Measurements from ENCODE around the gene STMND1. TPM values are rescaled to one million over a fixed set of nuclear protein-coding genes. Genes with fewer than 3 reads are reported as not detected.
A peak's percentile ranks its signal among the peaks of the same experiment; 100 is the strongest.

Gene STMND1
- total and polyA plus RNA-seq, 2 donors (not counting 1 experiment from before 2014, with no cell fraction given): 0.06 TPM; not detected in 1

DNA sequence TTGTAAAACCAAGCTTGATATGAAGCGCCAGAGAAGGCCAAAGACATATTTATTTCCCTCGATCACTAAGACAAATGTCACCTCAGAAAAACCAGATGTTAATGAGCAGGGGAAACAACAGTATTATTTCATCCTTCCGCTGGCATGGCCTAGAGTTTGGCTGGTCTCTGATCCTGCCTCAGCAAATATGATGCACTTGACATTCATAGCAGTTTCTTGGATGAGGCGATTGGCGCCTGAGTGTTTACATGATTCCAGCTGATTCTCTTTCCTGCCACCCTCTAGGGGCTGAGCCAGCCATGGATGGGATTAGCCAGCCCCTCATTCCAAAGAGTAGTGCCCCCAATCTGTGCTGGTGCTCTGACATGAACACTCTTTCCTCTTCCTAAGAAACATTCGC lies 67.9 kb downstream of the STMND1 start:
- TF ChIP-seq EZH2 (IDR thresholded peaks at IDR 0.05; ENCODE audit: low read length, missing control alignments): no peak
- TF ChIP-seq, protein P1, sequence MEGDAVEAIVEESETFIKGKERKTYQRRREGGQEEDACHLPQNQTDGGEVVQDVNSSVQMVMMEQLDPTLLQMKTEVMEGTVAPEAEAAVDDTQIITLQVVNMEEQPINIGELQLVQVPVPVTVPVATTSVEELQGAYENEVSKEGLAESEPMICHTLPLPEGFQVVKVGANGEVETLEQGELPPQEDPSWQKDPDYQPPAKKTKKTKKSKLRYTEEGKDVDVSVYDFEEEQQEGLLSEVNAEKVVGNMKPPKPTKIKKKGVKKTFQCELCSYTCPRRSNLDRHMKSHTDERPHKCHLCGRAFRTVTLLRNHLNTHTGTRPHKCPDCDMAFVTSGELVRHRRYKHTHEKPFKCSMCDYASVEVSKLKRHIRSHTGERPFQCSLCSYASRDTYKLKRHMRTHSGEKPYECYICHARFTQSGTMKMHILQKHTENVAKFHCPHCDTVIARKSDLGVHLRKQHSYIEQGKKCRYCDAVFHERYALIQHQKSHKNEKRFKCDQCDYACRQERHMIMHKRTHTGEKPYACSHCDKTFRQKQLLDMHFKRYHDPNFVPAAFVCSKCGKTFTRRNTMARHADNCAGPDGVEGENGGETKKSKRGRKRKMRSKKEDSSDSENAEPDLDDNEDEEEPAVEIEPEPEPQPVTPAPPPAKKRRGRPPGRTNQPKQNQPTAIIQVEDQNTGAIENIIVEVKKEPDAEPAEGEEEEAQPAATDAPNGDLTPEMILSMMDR (conservative IDR thresholded peaks at IDR 0.05 in 1 of 2, IDR thresholded peaks at IDR 0.05 in 1 of 2; ENCODE audit: low read depth in 1 of 2, low read length in 2 of 2): no peak
- Histone ChIP-seq H2AFZ (ENCODE audit: low read length) (no peak overlapping the region), H3K79me2 (ENCODE audit: control insufficient read depth, insufficient read depth, low read length) (no peaks in the 10 kb centered on the region), H4K20me1 (ENCODE audit: control insufficient read depth, extremely low read depth, insufficient read depth, low read length) (no peaks in the 10 kb centered on the region), H3K36me3 (ENCODE audit: control insufficient read depth, insufficient read depth, low read length) (no peaks in the 10 kb centered on the region), H3K9me3 (ENCODE audit: control insufficient read depth, insufficient read depth, low read depth, low read length) (no peaks in the 10 kb centered on the region), H3K4me1 (ENCODE audit: control insufficient read depth, extremely low read depth, insufficient read depth, low read length) (peaks cover 3% of the 10 kb centered on the region), H3K4me2 (ENCODE audit: extremely low read depth, insufficient read depth, low read length) (peak overlapping the region; percentile 21), H3K4me3 (replicated peaks in 1 of 4; ENCODE audit: control extremely low read depth in 1 of 4, insufficient read depth in 1 of 4, low read depth in 3 of 4, low read length in 4 of 4) (no peak overlapping the region), H3K27me3 (ENCODE audit: control insufficient read depth, insufficient read depth, low read length) (no peaks in the 10 kb centered on the region), H3K27ac (ENCODE audit: insufficient read depth, low read length) (peak overlapping the region; percentile 9), H3K9ac (ENCODE audit: insufficient read depth, low read length) (no peak overlapping the region)
- no peak for DNase-seq (ENCODE audit: low read depth in 2 of 2)

DNA sequence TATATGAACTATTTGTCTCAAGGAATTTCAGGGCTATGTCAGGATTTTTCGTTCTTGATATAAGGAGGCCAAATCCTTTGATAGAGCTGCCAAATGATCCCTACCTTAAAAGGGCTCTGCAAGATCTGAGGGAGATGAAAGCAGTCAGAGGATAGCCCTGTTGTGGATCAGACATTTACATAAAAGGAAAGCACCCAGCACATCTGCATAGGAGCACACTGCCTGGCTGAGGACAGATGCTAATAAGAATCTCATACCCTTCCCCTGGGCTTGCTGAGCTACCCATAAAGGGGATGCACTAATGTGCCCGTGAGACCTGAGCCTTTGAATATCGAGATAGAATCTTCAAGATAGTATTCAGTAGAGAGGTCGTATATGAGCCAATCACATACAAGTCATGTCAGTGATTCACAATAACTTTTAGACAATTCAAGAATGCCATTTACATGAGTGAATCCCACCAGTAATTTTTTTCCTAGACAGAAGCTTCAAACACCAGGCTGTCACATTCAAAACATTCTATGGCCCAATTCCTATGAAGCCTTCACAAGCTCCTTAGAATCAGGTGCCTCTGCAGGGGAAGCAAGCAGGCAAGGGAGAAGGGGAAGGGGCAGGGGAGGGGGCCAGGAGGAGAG lies 71.1 kb downstream of the STMND1 start:
- Histone ChIP-seq H4K20me1 (ENCODE audit: control insufficient read depth, extremely low read depth, insufficient read depth, low read length) (no peaks in the 10 kb centered on the region), H3K4me3 (replicated peaks in 1 of 4; ENCODE audit: control extremely low read depth in 1 of 4, insufficient read depth in 1 of 4, low read depth in 3 of 4, low read length in 4 of 4) (no peak overlapping the region), H3K9ac (ENCODE audit: insufficient read depth, low read length) (no peak overlapping the region), H2AFZ (ENCODE audit: low read length) (no peak overlapping the region), H3K27ac (ENCODE audit: insufficient read depth, low read length) (no peak overlapping the region), H3K4me2 (ENCODE audit: extremely low read depth, insufficient read depth, low read length) (no peak overlapping the region), H3K36me3 (ENCODE audit: control insufficient read depth, insufficient read depth, low read length) (no peaks in the 10 kb centered on the region), H3K79me2 (ENCODE audit: control insufficient read depth, insufficient read depth, low read length) (no peaks in the 10 kb centered on the region), H3K4me1 (ENCODE audit: control insufficient read depth, extremely low read depth, insufficient read depth, low read length) (peaks cover 3% of the 10 kb centered on the region), H3K9me3 (ENCODE audit: control insufficient read depth, insufficient read depth, low read depth, low read length) (no peaks in the 10 kb centered on the region), H3K27me3 (ENCODE audit: control insufficient read depth, insufficient read depth, low read length) (no peaks in the 10 kb centered on the region)
- TF ChIP-seq, protein P1 (conservative IDR thresholded peaks at IDR 0.05 in 1 of 2, IDR thresholded peaks at IDR 0.05 in 1 of 2; ENCODE audit: low read depth in 1 of 2, low read length in 2 of 2): no peak
- TF ChIP-seq EZH2 (IDR thresholded peaks at IDR 0.05; ENCODE audit: low read length, missing control alignments): no peak
- DNase-seq (ENCODE audit: low read depth in 2 of 2): peak in 1 of 2 donors; percentile 35

DNA sequence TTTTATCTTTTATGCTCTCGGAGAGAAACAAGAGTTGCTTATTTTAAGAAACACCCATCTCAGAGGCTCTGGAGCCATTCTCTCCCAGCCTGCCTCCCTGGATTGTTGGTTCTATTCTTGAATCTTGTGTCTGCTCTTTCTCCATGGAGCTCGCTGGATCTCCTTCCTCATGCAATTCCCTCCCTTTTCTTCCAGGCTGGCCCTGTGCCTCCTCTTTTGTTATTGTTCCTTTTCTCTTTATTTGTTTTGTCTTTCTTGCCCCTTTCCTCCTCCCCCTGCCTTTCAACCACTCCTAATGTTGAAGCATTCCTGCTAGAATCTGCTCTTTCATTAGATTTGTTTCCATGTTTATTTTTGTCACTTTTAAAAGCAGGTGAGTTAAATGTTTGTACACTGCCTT lies 76.5 kb downstream of the STMND1 start:
- Histone ChIP-seq H3K4me1 (ENCODE audit: control insufficient read depth, extremely low read depth, insufficient read depth, low read length) (peaks cover 4% of the 10 kb centered on the region), H3K9ac (ENCODE audit: insufficient read depth, low read length) (no peak overlapping the region), H3K4me3 (replicated peaks in 1 of 4; ENCODE audit: control extremely low read depth in 1 of 4, insufficient read depth in 1 of 4, low read depth in 3 of 4, low read length in 4 of 4) (no peak overlapping the region), H3K9me3 (ENCODE audit: control insufficient read depth, insufficient read depth, low read depth, low read length) (no peaks in the 10 kb centered on the region), H2AFZ (ENCODE audit: low read length) (no peak overlapping the region), H3K36me3 (ENCODE audit: control insufficient read depth, insufficient read depth, low read length) (no peaks in the 10 kb centered on the region), H3K79me2 (ENCODE audit: control insufficient read depth, insufficient read depth, low read length) (no peaks in the 10 kb centered on the region), H3K4me2 (ENCODE audit: extremely low read depth, insufficient read depth, low read length) (no peak overlapping the region), H3K27ac (ENCODE audit: insufficient read depth, low read length) (no peak overlapping the region), H3K27me3 (ENCODE audit: control insufficient read depth, insufficient read depth, low read length) (no peaks in the 10 kb centered on the region), H4K20me1 (ENCODE audit: control insufficient read depth, extremely low read depth, insufficient read depth, low read length) (no peaks in the 10 kb centered on the region)
- TF ChIP-seq EZH2 (IDR thresholded peaks at IDR 0.05; ENCODE audit: low read length, missing control alignments): no peak
- TF ChIP-seq, protein P1 (conservative IDR thresholded peaks at IDR 0.05 in 1 of 2, IDR thresholded peaks at IDR 0.05 in 1 of 2; ENCODE audit: low read depth in 1 of 2, low read length in 2 of 2): no peak
- DNase-seq (ENCODE audit: low read depth in 2 of 2): no peak

Data from fibroblast of lung (primary cell).